Hepatocyte (in vitro differentiated cells): ENCODE data around the gene SOBP. TPM values are rescaled to one million over a fixed set of nuclear protein-coding genes. Genes with fewer than 3 reads are reported as not detected.
A peak's percentile ranks its signal among the peaks of the same experiment; 100 is the strongest.

Experiments used
- DNase-seq: peaks from one replicate; pipeline ENCODE4 v3.0.0-alpha.2; 2016; ENCODE audit warnings: low spot score
- H2AFZ ChIP-seq: fragments of 200-600 bp; sonication (generic); 2 replicates; pipeline ENCODE4 v1.6.0; 2016; ENCODE audit warnings: antibody characterized with exemption, mild to moderate bottlenecking
- H3K27ac ChIP-seq: fragments of 200-600 bp; sonication (generic); 2 replicates; pipeline ENCODE4 v1.5.1; 2016; ENCODE audit warnings: mild to moderate bottlenecking
- H3K27me3 ChIP-seq: fragments of 200-600 bp; sonication (generic); 2 replicates; pipeline ENCODE4 v1.6.1; 2016
- H3K36me3 ChIP-seq: fragments of 200-600 bp; sonication (generic); replicated peaks from 2 replicates; pipeline ENCODE4 v1.5.1; 2016; ENCODE audit warnings: low read depth; ENCODE audit not compliant: insufficient read depth
- H3K4me1 ChIP-seq: fragments of 200-600 bp; sonication (generic); 2 replicates; pipeline ENCODE4 v1.5.1; 2016; ENCODE audit warnings: mild to moderate bottlenecking, moderate library complexity; ENCODE audit not compliant: insufficient read depth
- H3K4me2 ChIP-seq: fragments of 200-600 bp; sonication (generic); 2 replicates; pipeline ENCODE4 v1.6.0; 2016
- H3K4me3 ChIP-seq: fragments of 200-600 bp; sonication (generic); 2 replicates; pipeline ENCODE4 v1.5.1; 2016; ENCODE audit warnings: mild to moderate bottlenecking
- H3K79me2 ChIP-seq: fragments of 200-600 bp; sonication (generic); 2 replicates; pipeline ENCODE4 v1.6.0; 2017; ENCODE audit warnings: mild to moderate bottlenecking
- H3K9me2 ChIP-seq: fragments of 200-600 bp; sonication (generic); replicated peaks from 2 replicates; pipeline ENCODE4 v1.6.0; 2017; ENCODE audit warnings: mild to moderate bottlenecking; ENCODE audit not compliant: insufficient read depth
- H3K9me3 ChIP-seq: fragments of 200-600 bp; sonication (generic); 2 replicates; pipeline ENCODE4 v1.5.1; 2016; ENCODE audit warnings: low read depth, mild to moderate bottlenecking
- H4K20me1 ChIP-seq: fragments of 200-600 bp; sonication (generic); 2 replicates; pipeline ENCODE4 v1.6.0; 2016; ENCODE audit warnings: mild to moderate bottlenecking; ENCODE audit not compliant: insufficient read depth, poor library complexity, severe bottlenecking
- CTCF ChIP-seq: fragments of 200-600 bp; sonication (generic); IDR thresholded peaks from 2 replicates; pipeline ENCODE4 v1.5.1; 2016; ENCODE audit warnings: antibody characterized with exemption, mild to moderate bottlenecking; ENCODE audit not compliant: poor library complexity
- EZH2 ChIP-seq: fragments of 200-600 bp; sonication (generic); IDR thresholded peaks from 2 replicates; pipeline ENCODE4 v1.6.1; 2016; ENCODE audit warnings: antibody characterized with exemption, mild to moderate bottlenecking, borderline replicate concordance
- EZH2phosphoT487 ChIP-seq: fragments of 200-600 bp; sonication (generic); IDR thresholded peaks from one replicate; pipeline ENCODE4 v1.6.1; 2018; ENCODE audit warnings: antibody characterized with exemption, mild to moderate bottlenecking, low read depth, moderate library complexity; ENCODE audit not compliant: unreplicated experiment, severe bottlenecking
- WGBS: methylation state at CpG from one replicate; pipeline ENCODE4 v1.1.6; 2016; ENCODE audit warnings: low lambda C conversion rate; ENCODE audit errors: missing lambda C conversion rate; 5-methylcytosine and 5-hydroxymethylcytosine counted together
- polyA plus RNA-seq: library from polyadenylated mRNA; unstranded; fragments of >200 nt; fragmentation: Nextera tagmentation; extraction: Ambion mirVana; gene quantifications from 2 replicates; pipeline ENCODE4 v1.2.1, GENCODE V29; 2016
- total RNA-seq: library from RNA; depleted of rRNA; stranded (reverse); fragments of >200 nt; gene quantifications from 2 replicates; pipeline ENCODE4 v1.2.3, GENCODE V29; 2014

SOBP gene
- total and polyA plus RNA-seq, 2 experiments from 2014 or later, result 2.1 to 2.2 TPM

DNA sequence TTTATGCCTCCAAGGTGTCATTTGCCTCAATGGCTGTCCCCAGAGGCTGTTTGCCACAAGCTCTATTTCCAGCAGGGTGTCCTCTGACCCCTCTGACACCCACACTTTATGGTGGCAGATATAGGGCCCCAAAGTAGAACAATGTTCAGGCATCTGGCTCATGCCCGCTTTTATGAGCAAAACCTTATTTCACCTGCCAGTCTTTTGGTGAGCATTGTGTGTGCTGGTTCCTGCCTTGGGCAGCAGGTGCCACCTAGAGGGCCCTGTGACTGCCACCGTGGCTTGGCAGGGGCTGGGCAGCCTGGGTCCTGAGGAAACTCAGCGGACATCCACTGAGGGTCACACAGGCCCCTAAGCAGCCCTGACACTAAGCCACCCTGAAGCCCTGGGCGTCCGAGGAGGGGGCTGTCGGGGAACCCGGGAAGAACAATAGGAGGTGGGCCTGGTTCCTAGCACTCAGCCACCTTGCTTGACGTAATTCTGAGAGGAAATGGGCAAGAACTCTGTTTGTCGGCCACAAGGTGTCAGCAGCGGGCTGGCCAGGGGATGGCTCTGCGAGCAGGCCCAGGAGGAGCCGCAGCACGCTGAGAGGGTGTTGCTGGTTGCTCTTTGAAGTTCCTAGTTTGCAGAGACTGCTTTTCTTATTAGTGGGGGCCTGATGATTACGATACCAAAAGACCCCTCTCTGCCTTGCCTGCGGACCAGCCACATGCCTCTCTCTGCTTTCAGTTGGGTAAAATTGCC, 185.2 kb downstream of the SOBP start:
- Histone ChIP-seq H3K4me1 (no peaks in the 10 kb centered on the region), H3K9me2 (no peaks in the 10 kb centered on the region), H3K27ac (peak overlapping the region; percentile 52), H4K20me1 (no peaks in the 10 kb centered on the region), H3K79me2 (no peaks in the 10 kb centered on the region), H3K9me3 (no peaks in the 10 kb centered on the region), H3K4me2 (peak overlapping the region; percentile 68), H3K27me3 (no peaks in the 10 kb centered on the region), H3K4me3 (no peak overlapping the region), H2AFZ (peak overlapping the region; percentile 81), H3K36me3 (no peaks in the 10 kb centered on the region)
- peak; percentile 88 for DNase-seq
- 12% methylated on average over 15 of the region's 15 CpGs for WGBS
- TF ChIP-seq EZH2phosphoT487 (no peak), CTCF (peak; percentile 96), EZH2 (no peak)

DNA sequence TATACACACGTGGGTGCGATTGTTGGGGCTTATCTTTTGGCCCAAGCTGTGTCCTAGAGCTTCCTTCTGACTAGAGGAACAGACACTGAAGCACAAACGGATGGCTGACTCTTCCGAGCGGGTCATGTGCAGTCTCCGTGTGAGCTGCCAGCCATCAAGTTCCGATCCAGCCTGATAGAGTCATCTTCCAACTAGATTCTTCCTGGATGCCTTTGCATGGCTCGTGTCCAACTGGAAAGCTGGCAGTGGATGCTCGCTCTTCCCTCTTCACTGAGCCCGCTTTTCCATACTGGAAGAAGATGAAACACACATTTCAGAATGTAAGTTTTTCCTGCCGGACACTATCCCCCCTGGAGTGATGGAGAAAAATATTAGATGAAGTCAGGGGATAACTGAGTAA, 186.1 kb downstream of the SOBP start:
- no peaks in the 10 kb centered on the region for H4K20me1 ChIP-seq
- no peaks in the 10 kb centered on the region for H3K9me3 ChIP-seq
- no peak overlapping the region for H3K4me3 ChIP-seq
- H3K9me2 ChIP-seq, result no peaks in the 10 kb centered on the region
- no peaks in the 10 kb centered on the region for H3K27me3 ChIP-seq
- H3K4me1 ChIP-seq, result no peaks in the 10 kb centered on the region
- no peak for DNase-seq
- TF ChIP-seq EZH2 (no peak), CTCF (no peak), EZH2phosphoT487 (no peak)
- H3K27ac ChIP-seq, result no peak overlapping the region
- 80% methylated on average over 11 of the region's 11 CpGs for WGBS
- H3K4me2 ChIP-seq, result no peak overlapping the region
- H3K79me2 ChIP-seq, result no peaks in the 10 kb centered on the region
- no peaks in the 10 kb centered on the region for H3K36me3 ChIP-seq
- H2AFZ ChIP-seq, result no peak overlapping the region

- TF ChIP-seq EZH2 (no peak), CTCF (no peak), EZH2phosphoT487 (no peak)
- no peak overlapping the region for H3K27ac ChIP-seq
- H3K9me3 ChIP-seq, result no peaks in the 10 kb centered on the region
- H3K27me3 ChIP-seq, result no peaks in the 10 kb centered on the region
- H3K36me3 ChIP-seq, result no peaks in the 10 kb centered on the region
- H3K79me2 ChIP-seq, result no peaks in the 10 kb centered on the region
- H3K4me2 ChIP-seq, result no peak overlapping the region
- no peaks in the 10 kb centered on the region for H4K20me1 ChIP-seq
- H3K4me1 ChIP-seq, result no peaks in the 10 kb centered on the region
- H3K4me3 ChIP-seq, result no peak overlapping the region
- WGBS, result 94% methylated on average over 1 of the region's 1 CpG
- no peak overlapping the region for H2AFZ ChIP-seq
- no peaks in the 10 kb centered on the region for H3K9me2 ChIP-seq
- no peak for DNase-seq
These were observed 187.5 kb downstream of the SOBP start for GRCh38 chr6:107677399-107677798.
